B cell (primary cell): ENCODE results near the gene AP1G1. TPM values are rescaled to one million over a fixed set of nuclear protein-coding genes. Genes with fewer than 3 reads are reported as not detected.
A peak's percentile ranks its signal among the peaks of the same experiment; 100 is the strongest.

Experiments
- ATAC-seq: fragments of 200-7000 bp; cut with Tn5 transposase; one replicate; pipeline ENCODE4 v1.10.0; 2021; ENCODE audit warnings: low read depth, mild to moderate bottlenecking, moderate number of reproducible peaks, moderate library complexity
- CTCF ChIA-PET: fragments of 350-600 bp; sonication (Branson Sonifier 250); formaldehyde crosslinking; loops from one replicate; lab custom pipeline; 2021; ENCODE audit warnings: antibody characterized with exemption, inconsistent platforms; lab: Charles Lee
- POLR2A ChIA-PET: fragments of 350-600 bp; sonication (Branson Sonifier 250); formaldehyde crosslinking; loops from one replicate; lab custom pipeline; 2021; ENCODE audit warnings: antibody characterized with exemption; lab: Charles Lee
- DNase-seq: peaks from one replicate; pipeline ENCODE4 v3.0.0; 2013
- H2AFZ ChIP-seq: 2 replicates; pipeline ENCODE4 v1.6.1; 2012; ENCODE audit warnings: mild to moderate bottlenecking, low read depth, low read length; ENCODE audit not compliant: insufficient read depth, poor library complexity, severe bottlenecking
- H3K27ac ChIP-seq, 2 donors: 1 replicate in 1 of 2; 2 replicates in 1 of 2; pipeline ENCODE4 v1.5.1; 2012 to 2013; ENCODE audit warnings: low read length in 2 of 2, mild to moderate bottlenecking in 2 of 2, moderate library complexity in 1 of 2
- H3K27me3 ChIP-seq, 4 experiments: fragments of 200-600 bp in 1 of 4; sonication (generic) in 1 of 4; replicated peaks in 1 of 4; 1 replicate in 2 of 4; 2 replicates in 2 of 4; pipeline versions ENCODE4 v1.6.1 to v1.7.0; 2013 to 2016; ENCODE audit warnings: low read length in 3 of 4, mild to moderate bottlenecking in 2 of 4, mixed read lengths in 1 of 4, moderate library complexity in 1 of 4; ENCODE audit not compliant: insufficient read depth in 4 of 4, control insufficient read depth in 3 of 4; ENCODE audit errors: control extremely low read depth in 1 of 4
- H3K36me3 ChIP-seq, 2 experiments: replicated peaks in 1 of 2; 1 replicate in 1 of 2; 2 replicates in 1 of 2; pipeline versions ENCODE4 v1.6.1 to v1.7.1; 2013; ENCODE audit warnings: low read length in 1 of 2; ENCODE audit not compliant: insufficient read depth in 2 of 2, control insufficient read depth in 1 of 2; ENCODE audit errors: control extremely low read depth in 1 of 2, extremely low read depth in 1 of 2
- H3K4me1 ChIP-seq, 2 donors: fragments of 200-600 bp in 1 of 2; sonication (generic) in 1 of 2; 1 replicate in 1 of 2; 2 replicates in 1 of 2; pipeline versions ENCODE4 v1.5.1 to v1.6.1; 2013 to 2017; ENCODE audit warnings: low read length in 2 of 2; ENCODE audit not compliant: control insufficient read depth in 2 of 2, insufficient read depth in 2 of 2
- H3K4me2 ChIP-seq: replicated peaks from 2 replicates; pipeline ENCODE3; 2012; ENCODE audit warnings: mild to moderate bottlenecking, low read depth, low read length; ENCODE audit not compliant: poor library complexity, severe bottlenecking
- H3K4me3 ChIP-seq, 5 experiments: fragments of 200-600 bp in 1 of 5; sonication (generic) in 1 of 5; 1 replicate in 3 of 5; 2 replicates in 2 of 5; pipeline versions ENCODE4 v1.5.1 to v1.7.0; 2011 to 2016; ENCODE audit warnings: low read length in 4 of 5, mild to moderate bottlenecking in 4 of 5, low read depth in 2 of 5, control low read depth in 1 of 5, moderate library complexity in 1 of 5; ENCODE audit not compliant: insufficient read depth in 1 of 5; ENCODE audit errors: control extremely low read depth in 1 of 5, extremely low read depth in 1 of 5
- H3K79me2 ChIP-seq: fragments of 200-600 bp; sonication (generic); one replicate; pipeline ENCODE4 v1.6.0; 2016; ENCODE audit warnings: low read length; ENCODE audit not compliant: control insufficient read depth, insufficient read depth
- H3K9ac ChIP-seq: fragments of 200-600 bp; sonication (generic); 2 replicates; pipeline ENCODE4 v1.6.1; 2017; ENCODE audit warnings: mild to moderate bottlenecking, low read length, moderate library complexity
- H3K9me3 ChIP-seq, 3 donors: one replicate each; pipeline versions ENCODE4 v1.6.1 to v1.7.1; 2013; ENCODE audit warnings: low read length in 2 of 3; ENCODE audit not compliant: control insufficient read depth in 2 of 3, insufficient read depth in 1 of 3; ENCODE audit errors: control extremely low read depth in 1 of 3
- H4K20me1 ChIP-seq: 2 replicates; pipeline ENCODE4 v1.6.0; 2012; ENCODE audit warnings: mild to moderate bottlenecking, low read length; ENCODE audit not compliant: insufficient read depth, control insufficient read depth, poor library complexity, severe bottlenecking
- H3K27ac Mint-ChIP-seq: one replicate; pipeline ENCODE4 v1.8.0; 2021; ENCODE audit warnings: mixed read lengths
- H3K27me3 Mint-ChIP-seq: one replicate; pipeline ENCODE4 v1.8.0; 2021; ENCODE audit warnings: mixed read lengths
- H3K4me1 Mint-ChIP-seq: one replicate; pipeline ENCODE4 v1.8.0; 2021; ENCODE audit warnings: mixed read lengths
- H3K4me3 Mint-ChIP-seq: one replicate; pipeline ENCODE4 v1.8.0; 2021; ENCODE audit warnings: mixed read lengths
- H3K9me3 Mint-ChIP-seq: one replicate; pipeline ENCODE4 v1.8.0; 2022; ENCODE audit warnings: mixed read lengths; ENCODE audit not compliant: insufficient read depth
- EZH2 ChIP-seq: IDR thresholded peaks from 2 replicates; pipeline ENCODE4 v1.6.1; 2012; ENCODE audit warnings: borderline replicate concordance, low read depth, mild to moderate bottlenecking, moderate library complexity, low read length; ENCODE audit not compliant: insufficient read depth, poor library complexity, severe bottlenecking
- WGBS: methylation state at CpG from one replicate; pipeline ENCODE4 v1.1.5; 2013; ENCODE audit warnings: missing lambda C conversion rate; ENCODE audit not compliant: insufficient coverage; 5-methylcytosine and 5-hydroxymethylcytosine counted together
- intact Hi-C: fragments of 100-400 bp; cut with micrococcal nuclease; formaldehyde crosslinking; loops from one replicate; pipeline ENCODE4 v1.10.0; 2022
- polyA plus RNA-seq: library from polyadenylated mRNA; depleted of rRNA; stranded (reverse); fragments of >200 nt; gene quantifications from 2 replicates; pipeline ENCODE4 v1.2.3, GENCODE V29; 2012
- total RNA-seq, 2 donors: library from RNA; stranded (reverse); fragments of 120-200 nt in 1 of 2; gene quantifications; 1 replicate in 1 of 2; 2 replicates in 1 of 2; pipeline versions ENCODE4 v1.2.3 to v1.2.4, GENCODE V29; 2013 to 2022
- TF ChIP-seq, protein P1 (sequence below): fragments of 200-600 bp; IDR thresholded peaks from one replicate; pipeline ENCODE4 v1.8.0; 2022; ENCODE audit warnings: antibody characterized with exemption, mild to moderate bottlenecking

The AP1G1 gene
- total and polyA plus RNA-seq, 2 donors (not counting 1 experiment from before 2014, with no cell fraction given): 43.8 to 142 TPM

DNA sequence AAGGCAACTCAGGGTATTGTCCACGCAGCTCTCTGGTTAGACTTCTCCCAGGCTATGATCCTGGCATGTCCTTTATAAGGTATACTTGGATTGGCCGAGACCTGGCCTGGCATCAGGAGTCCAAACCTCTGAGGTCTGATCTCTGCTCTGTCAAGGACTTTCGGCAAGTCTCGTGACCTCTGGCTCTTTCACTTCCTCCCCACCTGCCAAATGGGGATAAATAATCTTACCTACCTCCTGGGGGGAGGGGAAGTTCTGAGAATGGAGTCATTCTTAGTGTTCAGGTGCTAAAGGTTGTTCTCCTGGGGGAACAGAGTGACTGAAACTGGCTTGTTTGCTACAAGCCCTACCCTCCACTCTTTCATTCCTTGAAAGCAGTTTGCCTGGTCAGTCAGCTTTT, 44.8 kb upstream of the AP1G1 start:
- ChIA-PET POLR2A (interaction anchor here (0.5 to 3.2 kb wide), 3 partner anchors 39 to 1272 kb away, joined by 3 to 8 read pairs (median 4); partner anchors contain the start of gene AP1G1), CTCF (interaction anchor here (1.4 to 1.5 kb wide), 2 partner anchors 31 to 44 kb away, joined by 3 to 4 read pairs; partner anchors contain the start of genes AP1G1 and ZNF821)
- Histone ChIP-seq H3K4me2 (peak overlapping the region; percentile 50), H2AFZ (no peak overlapping the region), H3K79me2 (peaks cover 66% of the 10 kb centered on the region), H3K9me3 (no peaks in the 10 kb centered on the region), H3K27ac (peak overlapping the region; percentile 79 to 81), H3K9ac (peak overlapping the region; percentile 10), H3K4me1 (peaks cover 22 to 28% of the 10 kb centered on the region in 2 donors), H4K20me1 (peaks cover 6% of the 10 kb centered on the region), H3K27me3 (no peaks in the 10 kb centered on the region), H3K4me3 (no peak overlapping the region), H3K36me3 (peaks cover 0 to 45% of the 10 kb centered on the region in 2 experiments)
- 75% methylated on average over 2 of the region's 4 CpGs for WGBS
- Mint-ChIP-seq H3K27ac (peak overlapping the region; percentile 90), H3K4me1 (peaks cover 57% of the 10 kb centered on the region), H3K27me3 (no peaks in the 10 kb centered on the region), H3K4me3 (peak overlapping the region; percentile 65), H3K9me3 (no peaks in the 10 kb centered on the region)
- intact Hi-C loops: no loop called here
- TF ChIP-seq EZH2: no peak
- TF ChIP-seq, protein P1, sequence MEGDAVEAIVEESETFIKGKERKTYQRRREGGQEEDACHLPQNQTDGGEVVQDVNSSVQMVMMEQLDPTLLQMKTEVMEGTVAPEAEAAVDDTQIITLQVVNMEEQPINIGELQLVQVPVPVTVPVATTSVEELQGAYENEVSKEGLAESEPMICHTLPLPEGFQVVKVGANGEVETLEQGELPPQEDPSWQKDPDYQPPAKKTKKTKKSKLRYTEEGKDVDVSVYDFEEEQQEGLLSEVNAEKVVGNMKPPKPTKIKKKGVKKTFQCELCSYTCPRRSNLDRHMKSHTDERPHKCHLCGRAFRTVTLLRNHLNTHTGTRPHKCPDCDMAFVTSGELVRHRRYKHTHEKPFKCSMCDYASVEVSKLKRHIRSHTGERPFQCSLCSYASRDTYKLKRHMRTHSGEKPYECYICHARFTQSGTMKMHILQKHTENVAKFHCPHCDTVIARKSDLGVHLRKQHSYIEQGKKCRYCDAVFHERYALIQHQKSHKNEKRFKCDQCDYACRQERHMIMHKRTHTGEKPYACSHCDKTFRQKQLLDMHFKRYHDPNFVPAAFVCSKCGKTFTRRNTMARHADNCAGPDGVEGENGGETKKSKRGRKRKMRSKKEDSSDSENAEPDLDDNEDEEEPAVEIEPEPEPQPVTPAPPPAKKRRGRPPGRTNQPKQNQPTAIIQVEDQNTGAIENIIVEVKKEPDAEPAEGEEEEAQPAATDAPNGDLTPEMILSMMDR: no peak
- ATAC-seq: peak; percentile 74
- peak; percentile 78 for DNase-seq

DNA sequence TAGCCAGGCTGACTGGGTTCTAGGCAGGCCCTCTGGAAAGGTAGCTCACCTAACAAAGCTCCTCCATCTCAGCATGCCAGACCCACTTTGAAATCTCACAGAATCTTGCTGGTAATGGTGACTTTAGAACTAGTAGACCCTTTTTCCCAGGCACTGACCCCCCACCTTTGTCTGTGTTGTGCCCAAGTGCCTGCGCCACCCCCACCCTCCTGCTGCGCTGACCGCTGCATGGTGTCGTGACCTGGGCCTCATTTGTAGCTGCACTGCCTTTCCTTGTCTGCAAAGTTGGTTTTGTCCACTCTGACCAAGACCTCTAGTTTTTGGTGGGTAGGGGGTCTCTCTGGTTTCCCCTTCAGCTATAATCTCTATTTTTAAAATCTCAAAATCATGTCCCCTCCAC, 43.9 kb upstream of the AP1G1 start:
- no peak for TF ChIP-seq EZH2
- TF ChIP-seq, protein P1: no peak
- intact Hi-C loops: no loop called here
- Mint-ChIP-seq H3K27ac (peak overlapping the region; percentile 90), H3K9me3 (no peaks in the 10 kb centered on the region), H3K4me3 (no peak overlapping the region), H3K4me1 (peaks cover 62% of the 10 kb centered on the region), H3K27me3 (no peaks in the 10 kb centered on the region)
- no peak for DNase-seq
- Histone ChIP-seq H4K20me1 (peaks cover 6% of the 10 kb centered on the region), H3K4me3 (no peak overlapping the region), H3K4me2 (peak overlapping the region; percentile 50), H3K27me3 (no peaks in the 10 kb centered on the region), H3K9ac (no peak overlapping the region), H3K27ac (peak overlapping the region; percentile 79 to 81), H2AFZ (no peak overlapping the region), H3K79me2 (peaks cover 74% of the 10 kb centered on the region), H3K4me1 (peaks cover 22 to 28% of the 10 kb centered on the region in 2 donors), H3K36me3 (peaks cover 0 to 49% of the 10 kb centered on the region in 2 experiments), H3K9me3 (no peaks in the 10 kb centered on the region)
- CTCF ChIA-PET: interaction anchor here (0.7 to 1.5 kb wide), 4 partner anchors 22 to 43 kb away, joined by 3 to 4 read pairs (median 3); partner anchors contain the start of genes AP1G1 and ZNF821
- WGBS: 100% methylated on average over 4 of the region's 4 CpGs
- no peak for ATAC-seq
- POLR2A ChIA-PET: interaction anchor here (3.2 kb wide), 1 partner anchor 44 kb away, joined by 8 read pairs; the partner anchor contains the start of gene AP1G1
